Activated naive CD8-positive, alpha-beta T cell treated with anti-CD3 and anti-CD28 coated beads for 36 hours (primary cell): ENCODE measurements around the gene GOLGA6L10. TPM values are rescaled to one million over a fixed set of nuclear protein-coding genes. Genes with fewer than 3 reads are reported as not detected.
"Not testable (repeated sequence)": the region's sequence is repeated elsewhere in the genome, so short reads cannot be mapped to it uniquely, and the experiment has no call there.

ENCODE experiments used
- DNase-seq: peaks from one replicate; pipeline ENCODE4 v3.0.0; 2021
- H3K27ac Mint-ChIP-seq: one replicate; pipeline ENCODE4 v1.8.0; 2022; ENCODE audit warnings: mild to moderate bottlenecking, moderate library complexity, mixed read lengths
- H3K27me3 Mint-ChIP-seq: one replicate; pipeline ENCODE4 v1.8.0; 2022; ENCODE audit warnings: mild to moderate bottlenecking, mixed read lengths
- H3K36me3 Mint-ChIP-seq: one replicate; pipeline ENCODE4 v1.8.0; 2021; ENCODE audit warnings: mild to moderate bottlenecking, mixed read lengths
- H3K4me1 Mint-ChIP-seq: one replicate; pipeline ENCODE4 v1.8.0; 2021; ENCODE audit warnings: mixed read lengths
- H3K4me3 Mint-ChIP-seq: one replicate; pipeline ENCODE4 v1.8.0; 2022; ENCODE audit warnings: mild to moderate bottlenecking, moderate library complexity, mixed read lengths
- H3K9me3 Mint-ChIP-seq: one replicate; pipeline ENCODE4 v1.8.0; 2022; ENCODE audit warnings: mixed read lengths
- total RNA-seq, 2 experiments: library from RNA; stranded (reverse); gene quantifications; one replicate each; pipeline ENCODE4 v1.2.3, GENCODE V29; 2021

Gene GOLGA6L10
- total RNA-seq, 2 experiments from 2014 or later = 1.1 to 1.3 TPM

GRCh38 chr15:82333603-82334553 lies 15.4 kb downstream of the GOLGA6L10 start:
- H3K27ac Mint-ChIP-seq = not testable (repeated sequence)

GRCh38 chr15:82332711-82333602 lies 16.3 kb downstream of the GOLGA6L10 start:
- H3K4me1 Mint-ChIP-seq, H3K36me3 Mint-ChIP-seq, H3K4me3 Mint-ChIP-seq, H3K9me3 Mint-ChIP-seq, DNase-seq, H3K27ac Mint-ChIP-seq, H3K27me3 Mint-ChIP-seq: not testable (repeated sequence)

More at GRCh38 chr15:82333603-82334553, 15.4 kb downstream of the GOLGA6L10 start:
- not testable (repeated sequence) for H3K9me3 Mint-ChIP-seq, H3K27me3 Mint-ChIP-seq, H3K4me1 Mint-ChIP-seq, H3K36me3 Mint-ChIP-seq, H3K4me3 Mint-ChIP-seq, DNase-seq

- H3K4me3 Mint-ChIP-seq, DNase-seq, H3K4me1 Mint-ChIP-seq, H3K27ac Mint-ChIP-seq, H3K36me3 Mint-ChIP-seq, H3K27me3 Mint-ChIP-seq, H3K9me3 Mint-ChIP-seq: not testable (repeated sequence)
Measured at GRCh38 chr15:82331576-82332304, 17.5 kb downstream of the GOLGA6L10 start.

GRCh38 chr15:82330921-82331320 lies 18.4 kb downstream of the GOLGA6L10 start:
- H3K27me3 Mint-ChIP-seq, H3K36me3 Mint-ChIP-seq: not testable (repeated sequence)

GRCh38 chr15:82329039-82329438 lies 20.2 kb downstream of the GOLGA6L10 start:
- H3K36me3 Mint-ChIP-seq, H3K9me3 Mint-ChIP-seq, DNase-seq, H3K4me3 Mint-ChIP-seq, H3K27me3 Mint-ChIP-seq, H3K4me1 Mint-ChIP-seq, H3K27ac Mint-ChIP-seq: not testable (repeated sequence)

More at GRCh38 chr15:82330921-82331320, 18.4 kb downstream of the GOLGA6L10 start:
- not testable (repeated sequence) for H3K27ac Mint-ChIP-seq, H3K4me3 Mint-ChIP-seq, DNase-seq, H3K9me3 Mint-ChIP-seq, H3K4me1 Mint-ChIP-seq

GRCh38 chr15:82327372-82327771 lies 21.9 kb downstream of the GOLGA6L10 start:
- not testable (repeated sequence) for H3K4me1 Mint-ChIP-seq, H3K27me3 Mint-ChIP-seq, H3K36me3 Mint-ChIP-seq, DNase-seq, H3K27ac Mint-ChIP-seq, H3K4me3 Mint-ChIP-seq, H3K9me3 Mint-ChIP-seq

- H3K4me3 Mint-ChIP-seq, H3K9me3 Mint-ChIP-seq, H3K36me3 Mint-ChIP-seq, DNase-seq, H3K4me1 Mint-ChIP-seq, H3K27me3 Mint-ChIP-seq, H3K27ac Mint-ChIP-seq: not testable (repeated sequence)
Measured at GRCh38 chr15:82326896-82327295, 22.4 kb downstream of the GOLGA6L10 start.

GRCh38 chr15:82325646-82326045 lies 23.6 kb downstream of the GOLGA6L10 start:
- H3K4me3 Mint-ChIP-seq, H3K4me1 Mint-ChIP-seq, H3K27me3 Mint-ChIP-seq, H3K36me3 Mint-ChIP-seq, H3K27ac Mint-ChIP-seq, DNase-seq, H3K9me3 Mint-ChIP-seq: not testable (repeated sequence)

- H3K27ac Mint-ChIP-seq, H3K36me3 Mint-ChIP-seq, H3K4me1 Mint-ChIP-seq: not testable (repeated sequence)
Measured at GRCh38 chr15:82324831-82325230, 24.4 kb downstream of the GOLGA6L10 start.

GRCh38 chr15:82322488-82322887 lies 26.8 kb downstream of the GOLGA6L10 start:
- not testable (repeated sequence) for H3K27me3 Mint-ChIP-seq, H3K9me3 Mint-ChIP-seq, H3K27ac Mint-ChIP-seq, DNase-seq, H3K36me3 Mint-ChIP-seq, H3K4me3 Mint-ChIP-seq, H3K4me1 Mint-ChIP-seq

More at GRCh38 chr15:82324831-82325230, 24.4 kb downstream of the GOLGA6L10 start:
- H3K27me3 Mint-ChIP-seq, DNase-seq, H3K9me3 Mint-ChIP-seq, H3K4me3 Mint-ChIP-seq: not testable (repeated sequence)

GRCh38 chr15:82320861-82321260 lies 28.4 kb downstream of the GOLGA6L10 start:
- not testable (repeated sequence) for H3K36me3 Mint-ChIP-seq, DNase-seq, H3K4me3 Mint-ChIP-seq, H3K4me1 Mint-ChIP-seq, H3K27me3 Mint-ChIP-seq, H3K9me3 Mint-ChIP-seq, H3K27ac Mint-ChIP-seq

GRCh38 chr15:82319522-82320278 lies 29.6 kb downstream of the GOLGA6L10 start:
- H3K27ac Mint-ChIP-seq, H3K36me3 Mint-ChIP-seq, H3K4me1 Mint-ChIP-seq, H3K27me3 Mint-ChIP-seq, H3K4me3 Mint-ChIP-seq, H3K9me3 Mint-ChIP-seq, DNase-seq: not testable (repeated sequence)

- H3K4me1 Mint-ChIP-seq, H3K4me3 Mint-ChIP-seq, DNase-seq, H3K9me3 Mint-ChIP-seq, H3K27me3 Mint-ChIP-seq, H3K36me3 Mint-ChIP-seq, H3K27ac Mint-ChIP-seq: not testable (repeated sequence)
Measured at GRCh38 chr15:82318281-82318680, 31.0 kb downstream of the GOLGA6L10 start.

- H3K27me3 Mint-ChIP-seq, H3K27ac Mint-ChIP-seq, H3K9me3 Mint-ChIP-seq, DNase-seq, H3K4me3 Mint-ChIP-seq, H3K36me3 Mint-ChIP-seq, H3K4me1 Mint-ChIP-seq: not testable (repeated sequence)
Measured at GRCh38 chr15:82317516-82317915, 31.8 kb downstream of the GOLGA6L10 start.
